GM11168 (cell line): ENCODE data around the gene OR1L8.
"Not testable (repeated sequence)": the region's sequence is repeated elsewhere in the genome, so short reads cannot be mapped to it uniquely, and the experiment has no call there.

Experiments used
- in situ Hi-C: fragments of 300-500 bp; cut with MboI; formaldehyde crosslinking; loops from one replicate; pipeline ENCODE4 v1.12.0; 2022; ENCODE audit warnings: low sequenced_read_pairs; ENCODE audit not compliant: unreplicated experiment

OR1L8 gene, protein sequence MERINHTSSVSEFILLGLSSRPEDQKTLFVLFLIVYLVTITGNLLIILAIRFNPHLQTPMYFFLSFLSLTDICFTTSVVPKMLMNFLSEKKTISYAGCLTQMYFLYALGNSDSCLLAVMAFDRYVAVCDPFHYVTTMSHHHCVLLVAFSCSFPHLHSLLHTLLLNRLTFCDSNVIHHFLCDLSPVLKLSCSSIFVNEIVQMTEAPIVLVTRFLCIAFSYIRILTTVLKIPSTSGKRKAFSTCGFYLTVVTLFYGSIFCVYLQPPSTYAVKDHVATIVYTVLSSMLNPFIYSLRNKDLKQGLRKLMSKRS

GRCh38 chr9:122583284-122583683 is at the start of gene OR1L8:
Gene OR1L8, minus strand, starts transcription at chr9:122583384. Its CDS starts 14,907 bp downstream, at chr9:122568477.
- in situ Hi-C loops, result not testable (repeated sequence)

- in situ Hi-C loops, result no loop called here
Observed at GRCh38 chr9:122619996-122620395, 36.8 kb upstream of the OR1L8 start.

DNA sequence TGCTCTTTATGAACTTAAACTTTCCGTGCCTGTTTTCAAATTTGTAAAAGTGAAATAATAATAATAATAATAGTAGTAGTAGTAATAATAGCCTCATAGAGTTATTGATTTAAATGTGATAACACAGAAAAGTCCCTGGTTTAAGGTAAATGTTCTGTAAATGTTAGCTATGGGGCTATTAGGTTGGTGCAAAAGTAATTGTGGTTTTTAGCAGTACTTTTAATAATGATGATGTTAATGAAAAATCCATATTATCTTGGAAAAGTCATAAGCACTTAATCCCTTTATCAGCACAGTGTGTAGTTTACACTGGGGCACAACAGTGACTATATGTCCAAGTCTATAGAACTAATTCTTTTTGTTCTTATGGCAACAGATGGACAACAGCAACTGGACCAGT is 31.2 kb upstream of the OR1L8 start, which contains the start of gene OR1Q1:
OR1Q1 (plus strand) TSS at position 377 of the 400 bp plus-strand sequence; CDS start at position 377, 0 bp downstream.
- in situ Hi-C loops, result no loop called here

DNA sequence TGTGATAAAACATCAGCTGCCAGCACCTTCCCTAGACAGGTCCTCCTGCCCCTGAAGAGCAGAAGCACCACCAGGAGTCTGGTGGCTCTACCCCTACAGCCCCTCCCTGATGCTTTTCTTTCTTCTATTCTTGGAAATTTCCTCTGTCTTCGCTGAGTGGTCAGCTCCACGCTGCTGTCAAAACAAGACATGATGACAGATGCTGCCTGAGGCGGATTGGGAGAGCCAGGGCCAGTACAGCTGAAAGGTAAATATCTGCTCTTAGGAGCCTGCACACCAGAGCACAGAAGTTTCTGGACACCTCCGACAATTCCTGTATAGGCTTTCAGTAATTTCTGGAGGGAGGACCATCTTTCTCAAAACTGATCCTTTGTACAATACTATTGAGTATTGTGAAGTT is 26.6 kb upstream of the OR1L8 start:
- in situ Hi-C loops, result no loop called here

DNA sequence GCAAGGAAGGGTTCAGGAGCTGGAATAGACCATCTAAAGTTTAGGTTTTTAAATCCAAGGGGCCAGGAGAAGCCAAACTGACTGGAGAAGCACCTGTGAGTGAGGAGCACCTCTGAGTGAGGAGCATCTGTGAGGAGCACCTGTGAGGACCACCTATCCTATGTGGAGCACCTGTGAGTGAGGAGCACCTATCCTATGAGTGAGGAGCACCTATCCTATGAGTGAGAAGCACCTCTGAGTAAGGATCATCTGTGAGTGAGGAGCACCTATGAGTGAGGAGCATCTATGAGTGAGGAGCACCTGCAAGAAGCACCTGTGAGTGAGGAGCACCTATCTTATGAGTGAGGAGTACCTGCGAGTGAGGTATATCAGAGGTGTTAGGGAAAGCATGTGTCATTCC is 23.4 kb upstream of the OR1L8 start:
- in situ Hi-C loops, result no loop called here

DNA sequence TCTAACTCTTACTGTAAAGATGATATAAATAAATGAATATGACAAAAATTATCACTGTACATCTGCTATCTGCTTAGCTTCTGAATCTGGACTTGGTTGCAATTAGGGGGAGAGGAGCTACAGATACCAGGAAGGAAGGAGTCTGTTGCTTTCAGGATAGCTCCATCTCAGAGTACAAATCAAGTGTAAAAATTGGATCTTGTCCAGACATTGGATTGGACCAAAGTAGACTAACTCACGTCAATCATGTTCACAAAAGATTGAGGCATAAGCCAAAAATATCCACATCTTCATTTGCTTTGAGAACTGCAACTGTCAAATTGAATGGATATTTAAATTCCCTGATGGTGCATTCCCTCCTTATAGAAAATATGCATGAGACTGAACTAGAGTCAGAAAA is 22.5 kb upstream of the OR1L8 start:
- in situ Hi-C loops, result no loop called here

- in situ Hi-C loops, result no loop called here
Observed at GRCh38 chr9:122580360-122580759, 2.8 kb downstream of the OR1L8 start.

DNA sequence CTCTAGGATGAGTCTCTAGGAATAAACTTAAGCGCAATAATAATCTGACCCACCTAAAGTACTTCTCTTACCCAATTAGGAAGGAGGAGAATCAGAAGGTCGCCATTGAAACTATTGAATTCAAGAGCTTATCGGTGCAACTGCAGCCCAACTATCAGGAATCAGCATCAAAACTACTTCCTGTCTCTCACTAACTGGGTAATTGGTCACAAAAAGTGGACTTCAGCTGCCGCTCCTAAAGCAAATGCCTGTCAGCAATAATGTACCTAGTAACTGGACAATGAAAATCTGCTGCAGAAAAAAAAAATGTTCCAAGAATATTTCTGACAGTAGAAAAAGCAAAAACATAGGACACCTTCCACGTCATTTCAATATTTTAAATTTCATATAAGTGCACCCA is 3.3 kb downstream of the OR1L8 start:
- in situ Hi-C loops, result no loop called here

DNA sequence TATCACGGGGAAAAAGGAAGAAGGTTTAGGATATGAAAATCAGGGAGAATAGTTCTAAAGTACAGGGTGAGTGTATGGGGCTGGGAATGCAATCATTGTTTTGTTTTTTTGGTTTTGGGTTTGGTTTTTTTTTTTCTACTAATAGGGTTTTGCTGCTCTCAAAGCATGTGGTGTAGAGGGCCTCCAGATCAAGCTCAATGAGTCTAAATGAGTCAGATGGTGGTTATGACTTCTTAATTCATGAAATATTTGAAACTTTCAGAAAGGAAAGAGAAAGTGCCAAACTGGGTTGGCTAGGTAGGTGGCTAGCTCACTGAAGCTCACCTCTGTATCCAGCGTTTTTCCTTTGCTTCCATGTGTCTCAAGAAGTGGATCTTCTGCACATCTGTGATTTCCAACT is 10.7 kb downstream of the OR1L8 start:
- in situ Hi-C loops, result no loop called here

DNA sequence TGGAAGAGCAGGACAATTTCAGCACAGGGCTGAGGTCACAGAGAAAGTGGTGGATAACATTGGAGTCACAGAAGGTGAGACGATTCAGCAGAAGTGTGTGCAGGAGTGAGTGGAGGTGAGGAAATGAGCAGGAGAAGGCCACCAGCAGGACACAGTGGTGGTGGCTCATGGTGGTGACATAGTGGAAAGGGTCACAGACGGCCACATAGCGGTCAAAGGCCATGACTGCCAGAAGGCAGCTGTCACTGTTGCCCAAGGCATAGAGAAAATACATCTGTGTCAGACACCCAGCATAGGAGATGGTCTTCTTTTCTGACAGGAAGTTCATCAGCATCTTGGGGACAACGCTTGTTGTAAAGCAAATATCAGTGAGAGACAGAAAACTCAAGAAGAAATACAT is 15.3 kb downstream of the OR1L8 start:
- in situ Hi-C loops, result no loop called here

DNA sequence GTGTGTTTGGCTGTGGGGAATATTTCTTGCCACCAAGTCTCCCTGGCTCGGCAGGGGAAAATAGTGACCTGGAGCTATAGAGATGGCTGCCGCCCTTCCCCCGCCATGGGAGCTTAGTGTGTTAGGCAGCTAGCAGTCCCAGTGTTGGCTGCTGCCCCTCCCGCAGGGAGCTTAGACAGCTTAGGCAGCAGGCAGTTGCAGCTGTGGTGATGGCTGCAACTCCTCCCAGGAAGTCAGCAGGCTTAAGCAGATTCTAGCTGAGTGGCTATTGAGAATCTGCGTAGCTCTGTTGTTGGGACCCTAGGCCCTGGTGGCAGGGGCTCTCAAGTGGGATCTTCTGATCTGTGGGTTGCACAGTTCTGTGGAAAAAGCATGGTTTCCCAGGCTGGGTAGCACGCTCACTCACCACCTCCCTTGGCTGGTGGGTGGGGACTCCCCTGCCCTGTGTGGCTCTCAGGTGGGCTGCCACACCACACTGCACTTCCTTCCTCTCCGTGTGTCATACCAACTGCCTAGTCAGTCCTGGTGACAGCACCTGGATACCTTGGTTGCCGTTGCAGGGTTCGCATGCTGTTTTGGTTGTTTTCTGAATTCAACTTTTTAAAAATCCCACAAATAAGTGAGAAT is 20.9 kb downstream of the OR1L8 start:
- in situ Hi-C loops, result no loop called here

DNA sequence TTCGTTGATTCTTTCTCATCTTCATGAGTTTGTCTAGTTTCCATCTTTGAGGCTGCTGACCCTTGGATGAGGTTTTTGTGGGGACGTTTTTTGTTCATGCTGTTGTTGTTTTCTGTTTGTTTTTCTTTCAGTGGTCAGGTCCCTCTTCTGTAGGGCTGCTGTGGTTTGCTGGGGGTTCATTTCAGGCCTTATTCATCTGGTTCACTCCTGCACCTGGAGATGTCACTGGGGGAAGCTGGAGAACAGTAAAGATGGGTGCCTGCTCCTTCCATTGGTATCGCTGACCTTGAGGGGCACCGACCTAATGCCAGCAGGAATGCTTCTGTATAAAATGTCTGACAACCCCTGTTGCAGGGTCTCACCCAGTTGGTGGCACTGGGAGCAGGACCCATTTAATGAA is 21.7 kb downstream of the OR1L8 start:
- in situ Hi-C loops, result no loop called here

GRCh38 chr9:122552812-122553211 is 30.4 kb downstream of the OR1L8 start, which contains the start of gene OR1N2:
Gene OR1N2, plus strand, starts transcription at chr9:122553112. Its CDS starts 100 bp downstream, at chr9:122553212.
- in situ Hi-C loops, result no loop called here

DNA sequence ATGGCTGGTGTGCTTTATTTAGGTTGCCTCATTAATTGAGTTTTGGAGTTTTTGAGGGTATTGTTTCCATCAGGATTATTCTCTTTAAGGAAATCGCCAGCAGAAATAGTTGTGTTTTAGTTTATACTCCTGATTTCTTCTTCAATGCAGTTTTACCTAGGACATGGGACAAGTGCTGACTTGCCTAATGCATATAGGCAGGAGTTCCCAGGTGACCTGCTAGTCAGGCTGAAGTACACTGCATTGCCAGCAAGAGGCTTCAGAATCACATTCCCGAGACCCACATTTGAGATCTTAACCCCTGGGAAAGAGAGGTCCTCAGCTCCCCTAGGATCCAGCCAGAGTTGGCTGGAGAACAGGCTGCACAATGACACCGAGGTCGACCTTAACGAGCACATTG is 31.8 kb downstream of the OR1L8 start:
- in situ Hi-C loops, result no loop called here

DNA sequence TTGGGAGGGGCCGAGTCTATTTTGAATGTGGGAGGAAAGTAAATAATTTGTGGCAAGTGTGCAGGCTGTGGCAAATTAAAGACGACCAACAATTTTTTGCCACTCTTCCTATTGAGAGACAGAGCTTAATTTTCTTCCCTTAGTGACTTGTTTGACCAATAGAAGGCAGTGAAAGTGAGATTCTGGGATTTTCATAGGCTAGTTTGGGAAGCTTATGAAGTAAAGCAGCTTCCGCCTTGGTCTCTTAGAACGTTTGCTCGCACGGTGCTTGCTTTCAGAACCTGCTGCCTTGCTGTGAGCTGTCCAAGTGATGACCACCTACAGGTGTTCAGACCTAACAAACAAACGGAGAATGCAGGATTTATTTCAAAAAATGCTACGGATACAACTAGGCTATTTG is 37.0 kb downstream of the OR1L8 start:
- in situ Hi-C loops, result no loop called here

DNA sequence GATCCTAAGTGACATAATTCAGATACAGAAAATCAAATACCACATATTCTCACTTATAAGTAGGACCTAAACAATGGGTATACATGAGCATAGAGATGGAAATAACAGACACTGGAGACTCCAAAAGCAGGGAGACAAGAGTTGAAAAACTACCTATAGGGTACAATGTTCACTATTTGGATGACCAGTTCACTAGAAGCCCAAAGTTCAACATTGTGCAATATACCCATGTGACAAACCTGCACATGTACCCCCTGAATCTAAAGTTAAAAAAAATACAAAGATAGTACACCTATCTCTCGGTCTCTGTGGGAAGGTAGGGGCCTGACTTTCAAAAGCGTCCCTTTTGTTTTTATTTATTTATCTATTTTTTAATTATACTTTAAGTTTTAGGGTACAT is 44.4 kb downstream of the OR1L8 start:
- in situ Hi-C loops, result no loop called here

- in situ Hi-C loops, result not testable (repeated sequence)
Observed at GRCh38 chr9:122537066-122537465, 46.1 kb downstream of the OR1L8 start.

- in situ Hi-C loops, result no loop called here
Observed at GRCh38 chr9:122536134-122536533, 47.0 kb downstream of the OR1L8 start.

DNA sequence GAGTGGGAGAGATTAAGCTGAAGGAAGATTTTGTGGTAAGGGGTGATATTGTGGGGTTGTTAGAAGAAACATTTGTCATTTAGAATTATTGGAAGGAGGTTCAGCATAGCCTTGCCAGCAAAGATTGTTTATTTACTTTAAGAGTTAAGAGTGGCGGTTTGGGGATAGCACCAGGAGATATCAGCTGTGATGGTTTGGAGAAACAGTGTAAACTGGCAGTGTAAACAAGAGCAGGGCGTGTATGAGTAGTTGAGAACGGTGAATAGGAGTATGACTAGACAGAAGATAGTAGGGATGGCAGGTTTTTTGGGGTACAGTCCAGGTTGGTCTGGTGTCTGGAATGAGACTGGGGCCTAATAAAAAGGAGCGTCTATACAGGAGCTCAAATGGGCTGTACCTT is 52.0 kb downstream of the OR1L8 start:
- in situ Hi-C loops, result not testable (repeated sequence)

DNA sequence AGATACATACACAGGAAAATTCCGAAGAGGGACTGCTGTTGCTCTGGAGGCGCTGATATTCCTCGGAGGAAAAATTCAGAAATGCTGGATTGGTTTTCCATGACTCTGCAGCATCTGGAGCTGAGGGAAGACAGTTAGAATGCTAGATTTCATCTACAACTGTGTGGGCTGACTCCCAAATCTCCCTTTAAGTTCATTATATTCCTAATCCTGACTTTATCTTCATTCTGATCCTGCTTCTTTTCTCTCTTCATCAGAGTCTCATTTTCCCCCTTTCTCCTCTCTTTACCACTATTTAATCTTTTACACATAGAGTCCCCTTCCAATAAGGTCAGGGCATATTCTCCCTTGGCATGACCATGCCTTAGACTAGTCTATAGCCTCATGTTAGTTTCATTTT is 56.0 kb downstream of the OR1L8 start, which contains the start of gene OR1N1:
OR1N1 (minus strand) TSS at position 101 of the 400 bp plus-strand sequence; CDS start at position 101, 0 bp downstream.
- in situ Hi-C loops, result no loop called here

- in situ Hi-C loops, result no loop called here
Observed at GRCh38 chr9:122526602-122527001, 56.6 kb downstream of the OR1L8 start.

DNA sequence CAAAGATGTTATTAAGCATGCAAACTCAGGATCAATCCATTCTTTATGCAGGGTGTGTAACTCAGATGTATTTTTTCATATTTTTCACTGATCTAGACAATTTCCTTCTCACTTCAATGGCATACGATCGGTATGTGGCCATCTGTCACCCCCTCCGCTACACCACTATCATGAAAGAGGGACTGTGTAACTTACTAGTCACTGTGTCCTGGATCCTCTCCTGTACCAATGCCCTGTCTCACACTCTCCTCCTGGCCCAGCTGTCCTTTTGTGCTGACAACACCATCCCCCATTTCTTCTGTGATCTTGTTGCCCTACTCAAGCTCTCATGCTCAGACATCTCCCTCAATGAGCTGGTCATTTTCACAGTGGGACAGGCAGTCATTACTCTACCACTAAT is 63.8 kb downstream of the OR1L8 start:
- in situ Hi-C loops, result no loop called here
